Skeletal muscle satellite cell (primary cell): Measurements from ENCODE around the gene FDXR.

Experiments used
- H3K27me3 ChIP-seq: 2 replicates; pipeline ENCODE4 v1.7.0; 2013; ENCODE audit warnings: low read length; ENCODE audit not compliant: control insufficient read depth, insufficient read depth
- H3K36me3 ChIP-seq: 2 replicates; pipeline ENCODE4 v1.7.0; 2013; ENCODE audit warnings: mild to moderate bottlenecking, control low read depth, low read length; ENCODE audit not compliant: insufficient read depth
- H3K4me1 ChIP-seq: 2 replicates; pipeline ENCODE4 v1.7.0; 2013; ENCODE audit warnings: low read length; ENCODE audit not compliant: control insufficient read depth, insufficient read depth
- H3K4me2 ChIP-seq: 2 replicates; pipeline ENCODE4 v1.7.0; 2013; ENCODE audit warnings: mild to moderate bottlenecking, low read length
- H3K4me3 ChIP-seq: 2 replicates; pipeline ENCODE4 v1.7.0; 2013; ENCODE audit warnings: low read length
- H3K9ac ChIP-seq: 2 replicates; pipeline ENCODE4 v1.7.0; 2013; ENCODE audit warnings: mild to moderate bottlenecking, low read depth, low read length, moderate library complexity
- H3K9me3 ChIP-seq: replicated peaks from 2 replicates; pipeline ENCODE4 v1.7.0; 2013; ENCODE audit warnings: mild to moderate bottlenecking, control low read depth, low read length

FDXR gene

GRCh38 chr17:74860229-74860871 lies 12.4 kb downstream of the FDXR start:
- H3K9ac ChIP-seq, result no peak overlapping the region
- H3K27me3 ChIP-seq, result peaks cover 55% of the 10 kb centered on the region
- H3K4me1 ChIP-seq, result peaks cover 11% of the 10 kb centered on the region
- no peaks in the 10 kb centered on the region for H3K9me3 ChIP-seq
- peak overlapping the region; percentile 63 for H3K4me2 ChIP-seq
- no peak overlapping the region for H3K4me3 ChIP-seq
- peaks cover 5% of the 10 kb centered on the region for H3K36me3 ChIP-seq

- Histone ChIP-seq H3K9me3 (no peaks in the 10 kb centered on the region), H3K4me1 (peaks cover 11% of the 10 kb centered on the region), H3K27me3 (peaks cover 62% of the 10 kb centered on the region), H3K9ac (no peak within 1 kb of the TSS), H3K4me3 (no peak within 1 kb of the TSS), H3K36me3 (peaks cover 5% of the 10 kb centered on the region), H3K4me2 (peak within 1 kb of the TSS; percentile 63)
These were observed 13.2 kb downstream of the FDXR start, which contains the start of gene GRIN2C for GRCh38 chr17:74859459-74860228. Gene GRIN2C (minus strand): TSS chr17:74859885. CDS start chr17:74855092, 4,793 bp downstream.

GRCh38 chr17:74858672-74859458 lies 13.9 kb downstream of the FDXR start:
- Histone ChIP-seq H3K36me3 (peaks cover 3% of the 10 kb centered on the region), H3K4me2 (no peak overlapping the region), H3K27me3 (peaks cover 69% of the 10 kb centered on the region), H3K4me3 (no peak overlapping the region), H3K9ac (no peak overlapping the region), H3K4me1 (peaks cover 11% of the 10 kb centered on the region), H3K9me3 (no peaks in the 10 kb centered on the region)

GRCh38 chr17:74857191-74857590 lies 15.6 kb downstream of the FDXR start:
- Histone ChIP-seq H3K4me3 (no peak overlapping the region), H3K4me1 (peaks cover 11% of the 10 kb centered on the region), H3K9me3 (no peaks in the 10 kb centered on the region), H3K27me3 (peaks cover 81% of the 10 kb centered on the region), H3K36me3 (no peaks in the 10 kb centered on the region), H3K9ac (no peak overlapping the region), H3K4me2 (no peak overlapping the region)

GRCh38 chr17:74856112-74856511 lies 16.7 kb downstream of the FDXR start:
- Histone ChIP-seq H3K36me3 (no peaks in the 10 kb centered on the region), H3K27me3 (peaks cover 87% of the 10 kb centered on the region), H3K9ac (no peak overlapping the region), H3K4me3 (no peak overlapping the region), H3K4me2 (no peak overlapping the region), H3K9me3 (no peaks in the 10 kb centered on the region), H3K4me1 (peaks cover 6% of the 10 kb centered on the region)

GRCh38 chr17:74855323-74855722 lies 17.5 kb downstream of the FDXR start:
- peaks cover 86% of the 10 kb centered on the region for H3K27me3 ChIP-seq
- H3K36me3 ChIP-seq, result no peaks in the 10 kb centered on the region
- H3K4me3 ChIP-seq, result no peak overlapping the region
- H3K9ac ChIP-seq, result no peak overlapping the region
- H3K4me1 ChIP-seq, result no peaks in the 10 kb centered on the region
- no peak overlapping the region for H3K4me2 ChIP-seq
- no peaks in the 10 kb centered on the region for H3K9me3 ChIP-seq

GRCh38 chr17:74854792-74855191 lies 18.0 kb downstream of the FDXR start:
- no peak overlapping the region for H3K9ac ChIP-seq
- H3K4me3 ChIP-seq, result no peak overlapping the region
- H3K27me3 ChIP-seq, result peaks cover 82% of the 10 kb centered on the region
- H3K9me3 ChIP-seq, result no peaks in the 10 kb centered on the region
- no peaks in the 10 kb centered on the region for H3K4me1 ChIP-seq
- no peak overlapping the region for H3K4me2 ChIP-seq
- H3K36me3 ChIP-seq, result no peaks in the 10 kb centered on the region

- Histone ChIP-seq H3K4me1 (no peaks in the 10 kb centered on the region), H3K27me3 (peaks cover 74% of the 10 kb centered on the region), H3K36me3 (no peaks in the 10 kb centered on the region), H3K9ac (no peak overlapping the region), H3K4me2 (no peak overlapping the region), H3K4me3 (no peak overlapping the region), H3K9me3 (no peaks in the 10 kb centered on the region)
These were observed 19.1 kb downstream of the FDXR start for GRCh38 chr17:74853669-74854068.

GRCh38 chr17:74853048-74853397 lies 19.8 kb downstream of the FDXR start:
- no peak overlapping the region for H3K4me2 ChIP-seq
- H3K36me3 ChIP-seq, result no peaks in the 10 kb centered on the region
- H3K4me3 ChIP-seq, result no peak overlapping the region
- no peaks in the 10 kb centered on the region for H3K9me3 ChIP-seq
- H3K27me3 ChIP-seq, result peaks cover 71% of the 10 kb centered on the region
- H3K9ac ChIP-seq, result no peak overlapping the region
- H3K4me1 ChIP-seq, result no peaks in the 10 kb centered on the region

GRCh38 chr17:74852237-74853047 lies 20.4 kb downstream of the FDXR start:
- Histone ChIP-seq H3K4me3 (no peak overlapping the region), H3K4me2 (no peak overlapping the region), H3K4me1 (no peaks in the 10 kb centered on the region), H3K36me3 (no peaks in the 10 kb centered on the region), H3K9ac (no peak overlapping the region), H3K9me3 (no peaks in the 10 kb centered on the region), H3K27me3 (peaks cover 65% of the 10 kb centered on the region)
